Activated T-helper 1 cell treated with Interleukin-2 at 50 U/mL for 16 hours (primary cell): ENCODE data around the gene KANK4.

Experiments used
- DNase-seq: peaks from one replicate; pipeline ENCODE4 v3.0.0-alpha.2; 2020; ENCODE audit warnings: low read depth

Gene KANK4

GRCh38 chr1:62304975-62305374 is 14.3 kb downstream of the KANK4 start:
- no peak for DNase-seq

GRCh38 chr1:62304515-62304914 is 14.7 kb downstream of the KANK4 start:
- DNase-seq = no peak

- DNase-seq = no peak
These were observed 17.4 kb downstream of the KANK4 start for GRCh38 chr1:62301726-62302390.

- no peak for DNase-seq
These were observed 19.6 kb downstream of the KANK4 start for GRCh38 chr1:62299426-62300200.

GRCh38 chr1:62295921-62296491 is 23.2 kb downstream of the KANK4 start:
- DNase-seq = no peak

GRCh38 chr1:62294261-62294660 is 25.0 kb downstream of the KANK4 start:
- DNase-seq = no peak

- DNase-seq = no peak
These were observed 30.6 kb downstream of the KANK4 start for GRCh38 chr1:62288662-62289061.

- no peak for DNase-seq
These were observed 31.0 kb downstream of the KANK4 start for GRCh38 chr1:62288224-62288623.

GRCh38 chr1:62286786-62287224 is 32.4 kb downstream of the KANK4 start:
- no peak for DNase-seq

- DNase-seq = no peak
These were observed 33.0 kb downstream of the KANK4 start for GRCh38 chr1:62285984-62286785.

GRCh38 chr1:62285440-62285839 is 33.8 kb downstream of the KANK4 start:
- DNase-seq = no peak

GRCh38 chr1:62283986-62284385 is 35.2 kb downstream of the KANK4 start:
- no peak for DNase-seq

GRCh38 chr1:62282909-62283755 is 36.1 kb downstream of the KANK4 start:
- DNase-seq = no peak

GRCh38 chr1:62281922-62282555 is 37.2 kb downstream of the KANK4 start:
- no peak for DNase-seq

GRCh38 chr1:62280960-62281465 is 38.2 kb downstream of the KANK4 start:
- no peak for DNase-seq

GRCh38 chr1:62280150-62280549 is 39.1 kb downstream of the KANK4 start:
- no peak for DNase-seq

GRCh38 chr1:62276791-62277190 is 42.4 kb downstream of the KANK4 start:
- DNase-seq = no peak

- no peak for DNase-seq
These were observed 44.4 kb downstream of the KANK4 start for GRCh38 chr1:62274496-62275485.

GRCh38 chr1:62273953-62274352 is 45.3 kb downstream of the KANK4 start:
- DNase-seq = no peak
